Activated naive CD4-positive, alpha-beta T cell treated with anti-CD3 and anti-CD28 coated beads for 36 hours (primary cell): ENCODE measurements around the gene SRPK3. TPM values are rescaled to one million over a fixed set of nuclear protein-coding genes. Genes with fewer than 3 reads are reported as not detected.
A peak's percentile ranks its signal among the peaks of the same experiment; 100 is the strongest.

Experiments used
- CTCF ChIA-PET: fragments of 350-600 bp; sonication (Branson Sonifier 250); formaldehyde crosslinking; loops from one replicate; lab custom pipeline; 2021; ENCODE audit warnings: antibody characterized with exemption; lab: Charles Lee
- DNase-seq: peaks from one replicate; pipeline ENCODE4 v3.0.0-alpha.2; 2020
- H3K27ac Mint-ChIP-seq: one replicate; pipeline ENCODE4 v1.8.0; 2021; ENCODE audit warnings: mild to moderate bottlenecking, mixed read lengths
- H3K27me3 Mint-ChIP-seq: one replicate; pipeline ENCODE4 v1.8.0; 2021; ENCODE audit warnings: low read depth, mixed read lengths
- H3K36me3 Mint-ChIP-seq: one replicate; pipeline ENCODE4 v1.8.0; 2021; ENCODE audit warnings: low read depth, mixed read lengths
- H3K4me1 Mint-ChIP-seq: one replicate; pipeline ENCODE4 v1.8.0; 2021; ENCODE audit warnings: low read depth, mixed read lengths
- H3K4me3 Mint-ChIP-seq: one replicate; pipeline ENCODE4 v1.8.0; 2021; ENCODE audit warnings: mild to moderate bottlenecking, moderate library complexity, mixed read lengths
- H3K9me3 Mint-ChIP-seq: one replicate; pipeline ENCODE4 v1.8.0; 2021; ENCODE audit warnings: mixed read lengths
- intact Hi-C: fragments of 100-400 bp; cut with micrococcal nuclease; formaldehyde crosslinking; loops from one replicate; pipeline ENCODE4 v1.15.1; 2023
- total RNA-seq, 2 experiments: library from RNA; stranded (reverse); gene quantifications; one replicate each; pipeline ENCODE4 v1.2.3, GENCODE V29; 2021

SRPK3 gene
- total RNA-seq, 2 experiments from 2014 or later, result not detected

DNA sequence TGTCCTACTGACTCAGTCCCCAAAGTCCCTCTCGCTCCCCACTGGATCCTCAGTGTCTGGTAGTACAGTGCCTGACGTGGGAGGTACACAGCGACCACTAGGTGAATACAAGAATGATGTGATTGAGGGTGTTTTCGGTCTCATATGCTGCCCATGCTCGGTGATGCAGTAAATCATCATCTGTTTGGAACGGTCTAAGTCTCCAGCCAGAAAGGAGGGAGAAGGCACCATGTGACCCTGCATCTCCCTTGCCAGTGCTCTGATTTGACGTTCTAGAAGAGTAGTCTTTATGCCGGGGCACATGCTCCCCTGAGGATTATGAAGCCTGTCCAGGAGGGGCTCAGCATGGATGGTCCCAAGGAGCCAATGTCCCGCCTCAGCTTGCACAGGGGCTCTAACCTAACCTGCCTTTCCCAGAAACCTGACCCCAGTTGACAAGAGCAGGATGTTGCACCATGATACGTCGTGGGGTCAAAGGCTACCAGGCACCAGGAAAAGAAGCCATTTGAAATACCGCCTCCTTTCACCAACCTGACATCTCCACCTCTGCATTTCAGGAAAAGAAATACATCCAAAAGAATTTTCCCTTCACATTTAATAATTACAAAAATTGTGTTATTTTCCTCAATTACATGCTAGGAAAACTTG is 30.6 kb upstream of the SRPK3 start:
- Mint-ChIP-seq H3K4me1 (no peaks in the 10 kb centered on the region), H3K36me3 (no peaks in the 10 kb centered on the region), H3K9me3 (no peaks in the 10 kb centered on the region), H3K27me3 (no peaks in the 10 kb centered on the region), H3K4me3 (no peak overlapping the region), H3K27ac (no peak overlapping the region)
- intact Hi-C loops, result no loop called here
- CTCF ChIA-PET, result no interaction called here
- no peak for DNase-seq

DNA sequence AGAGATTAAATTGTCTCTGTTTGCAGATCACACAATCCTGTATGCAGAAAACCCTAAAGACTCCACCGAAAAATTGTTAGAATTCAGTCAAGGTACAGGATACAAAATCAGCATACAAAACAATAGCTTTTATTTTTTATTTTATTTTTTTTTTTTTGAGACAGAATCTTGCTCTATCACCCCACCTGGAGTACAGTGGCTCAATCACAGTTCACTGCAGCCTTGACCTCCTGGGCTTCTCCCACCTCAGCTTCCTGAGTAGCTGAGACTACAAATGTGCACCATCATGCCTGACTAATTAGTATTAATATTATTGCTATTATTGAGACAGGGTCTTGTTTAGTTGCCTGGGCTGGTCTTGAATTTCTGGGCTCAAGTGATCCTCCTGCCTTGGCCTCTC is 25.7 kb upstream of the SRPK3 start:
- no peaks in the 10 kb centered on the region for H3K9me3 Mint-ChIP-seq
- no peaks in the 10 kb centered on the region for H3K4me1 Mint-ChIP-seq
- CTCF ChIA-PET, result interaction anchor here (0.6 kb wide), 1 partner anchor 8 kb away, joined by 3 read pairs; no protein-coding TSS in a partner anchor

DNA sequence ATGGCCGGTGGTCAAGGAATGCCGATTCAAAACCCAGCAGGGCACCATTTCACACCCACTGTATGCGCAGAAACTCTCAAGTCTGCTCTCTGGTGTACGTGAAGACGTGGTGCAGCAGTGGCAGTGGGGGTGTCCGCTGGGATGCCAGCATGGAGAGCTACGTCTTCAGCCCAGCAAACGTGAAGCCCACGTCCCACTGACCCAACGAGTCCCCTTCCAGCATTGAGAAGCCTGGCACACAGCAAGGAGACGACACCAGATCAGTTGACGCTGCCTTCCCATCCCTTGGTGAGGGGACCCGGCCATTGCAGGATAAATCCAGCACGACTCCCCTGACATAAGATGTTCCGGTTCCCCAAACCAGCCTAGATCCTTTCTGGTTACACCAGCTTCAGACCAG is 19.0 kb upstream of the SRPK3 start:
- intact Hi-C loops, result no loop called here
- Mint-ChIP-seq H3K27ac (no peak overlapping the region), H3K9me3 (no peaks in the 10 kb centered on the region), H3K27me3 (no peaks in the 10 kb centered on the region), H3K36me3 (no peaks in the 10 kb centered on the region), H3K4me3 (no peak overlapping the region), H3K4me1 (peaks cover 5% of the 10 kb centered on the region)
- CTCF ChIA-PET, result interaction anchor here (4.9 kb wide), 1 partner anchor 186 kb away, joined by 36 read pairs; no protein-coding TSS in a partner anchor
- DNase-seq, result no peak

More for the DNA sequence above, 25.7 kb upstream of the SRPK3 start:
- H3K36me3 Mint-ChIP-seq, result no peaks in the 10 kb centered on the region
- no peaks in the 10 kb centered on the region for H3K27me3 Mint-ChIP-seq
- no peak overlapping the region for H3K27ac Mint-ChIP-seq
- no peak overlapping the region for H3K4me3 Mint-ChIP-seq
- DNase-seq, result no peak
- intact Hi-C loops, result loop anchor here (2.0 kb wide), 1 partner anchor 68 kb away; the partner anchor contains the start of gene SLC6A8

DNA sequence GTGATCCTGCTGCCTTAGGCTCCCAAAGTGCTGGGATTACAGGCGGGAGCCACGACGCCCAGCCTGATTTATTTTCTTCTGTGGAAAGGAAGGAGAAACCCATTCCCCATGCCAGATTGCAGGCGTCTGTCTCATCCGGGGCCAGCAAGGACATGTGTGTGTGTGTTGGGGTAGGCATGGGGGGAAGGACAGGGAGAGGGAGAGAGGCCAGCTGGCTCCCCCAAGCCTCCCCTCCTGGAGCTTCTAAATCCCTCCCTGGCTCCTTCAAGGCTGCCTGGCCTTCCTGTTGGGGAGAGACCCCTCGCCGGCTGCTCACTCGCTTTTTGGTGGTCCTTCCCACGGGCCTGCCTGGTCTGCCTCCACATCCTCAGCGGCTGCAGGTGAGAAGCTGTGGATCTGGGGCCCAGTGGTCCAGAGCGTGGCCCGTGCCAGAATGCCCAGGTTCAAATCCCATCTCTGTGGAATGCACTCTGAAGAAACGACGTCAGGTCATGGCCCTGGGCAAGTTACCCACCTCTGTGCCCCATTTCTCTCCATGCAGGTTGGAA is 18.1 kb upstream of the SRPK3 start:
- H3K27ac Mint-ChIP-seq, result no peak overlapping the region
- DNase-seq, result no peak
- H3K27me3 Mint-ChIP-seq, result no peaks in the 10 kb centered on the region
- H3K9me3 Mint-ChIP-seq, result no peaks in the 10 kb centered on the region
- H3K36me3 Mint-ChIP-seq, result no peaks in the 10 kb centered on the region
- CTCF ChIA-PET, result interaction anchor here (0.7 to 4.9 kb wide), 6 partner anchors 162 to 731 kb away, joined by 3 to 36 read pairs (median 4); no protein-coding TSS in a partner anchor
- intact Hi-C loops, result no loop called here
- H3K4me3 Mint-ChIP-seq, result no peak overlapping the region
- peaks cover 6% of the 10 kb centered on the region for H3K4me1 Mint-ChIP-seq

DNA sequence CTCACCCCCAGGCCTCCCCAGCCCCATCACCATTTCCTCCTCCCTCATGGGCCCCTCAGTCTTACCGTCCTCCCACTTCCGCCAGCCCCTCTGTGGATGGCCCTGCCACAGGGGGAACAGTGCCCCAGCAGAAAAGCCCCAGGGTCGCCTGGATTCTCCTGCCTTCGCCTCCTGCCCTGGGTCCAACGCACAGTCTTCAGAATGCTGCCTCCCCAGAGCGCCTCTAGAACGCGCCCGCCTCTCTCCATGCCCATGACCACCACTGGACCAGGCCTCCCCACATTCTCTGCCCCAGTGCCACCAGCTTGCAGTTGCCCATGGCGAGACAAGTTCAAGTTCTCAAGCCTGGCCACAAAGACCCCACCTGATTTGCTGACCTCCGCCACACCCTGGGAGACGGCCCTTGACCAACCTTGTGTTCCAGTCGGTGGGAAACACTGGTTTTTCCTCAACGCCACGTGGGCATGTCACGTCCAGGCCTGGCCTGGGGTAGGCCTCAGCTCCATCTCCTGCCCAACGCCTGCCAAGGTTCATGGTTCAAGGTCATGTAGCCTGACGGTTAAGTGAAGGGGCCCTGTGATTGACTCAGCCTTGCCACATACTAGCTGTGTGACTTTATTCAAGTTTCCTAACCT is 17.4 kb upstream of the SRPK3 start:
- Mint-ChIP-seq H3K27me3 (no peaks in the 10 kb centered on the region), H3K27ac (no peak overlapping the region), H3K36me3 (no peaks in the 10 kb centered on the region), H3K9me3 (no peaks in the 10 kb centered on the region), H3K4me3 (no peak overlapping the region), H3K4me1 (peaks cover 6% of the 10 kb centered on the region)
- CTCF ChIA-PET, result interaction anchor here (0.6 to 4.9 kb wide), 11 partner anchors 8 to 732 kb away, joined by 3 to 36 read pairs (median 4); no protein-coding TSS in a partner anchor
- intact Hi-C loops, result no loop called here
- no peak for DNase-seq

DNA sequence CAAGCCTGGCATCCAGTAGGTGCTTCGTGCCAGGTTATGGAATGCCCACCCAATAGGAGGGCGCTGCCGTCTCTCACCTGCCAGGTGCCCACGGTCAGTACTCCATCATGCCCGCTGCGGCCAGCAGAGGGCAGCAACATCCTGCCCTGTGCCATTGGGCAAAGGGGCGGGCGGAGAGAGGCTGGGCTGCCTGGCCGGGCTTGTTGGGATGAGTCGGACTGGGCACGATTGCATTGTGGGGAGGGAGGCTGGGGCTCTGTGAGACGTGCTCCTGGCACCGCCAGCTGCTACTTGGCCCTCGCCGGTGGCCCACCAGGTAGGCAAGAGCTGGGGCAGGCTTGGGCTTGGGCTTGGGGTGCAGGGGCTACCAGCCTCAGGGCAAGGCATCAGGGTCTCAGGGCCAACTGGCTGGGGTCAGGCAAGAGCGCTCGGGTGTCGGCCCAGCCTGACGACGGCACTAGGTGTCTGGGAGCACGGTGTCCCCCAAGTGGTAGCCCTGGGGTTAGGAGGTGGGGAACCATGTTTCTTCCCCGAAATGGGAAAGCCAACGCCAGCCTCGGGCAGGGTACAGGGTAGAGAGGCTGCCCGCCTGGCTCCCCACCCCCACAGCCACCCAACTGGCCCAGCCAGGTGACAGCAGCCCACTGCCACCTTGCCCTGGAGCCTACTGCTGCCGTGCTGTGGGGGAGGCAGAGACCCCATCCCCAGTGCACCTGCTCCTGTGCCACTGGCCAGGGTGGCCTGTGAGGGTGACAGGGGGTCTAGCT is 16.7 kb upstream of the SRPK3 start, which contains the start of gene PLXNB3:
TSS of gene PLXNB3 (plus strand) at position 261 of the 767 bp plus-strand sequence. CDS start 1,287 bp downstream, outside the sequence.
- Mint-ChIP-seq H3K27ac (no peak within 1 kb of the TSS), H3K27me3 (no peaks in the 10 kb centered on the region), H3K36me3 (no peaks in the 10 kb centered on the region), H3K4me1 (peaks cover 6% of the 10 kb centered on the region), H3K9me3 (no peaks in the 10 kb centered on the region), H3K4me3 (no peak within 1 kb of the TSS)
- DNase-seq, result peak; percentile 82
- intact Hi-C loops, result loop anchor here (1.0 kb wide), 4 partner anchors 30 to 189 kb away; partner anchors contain the start of genes IDH3G and SSR4
- CTCF ChIA-PET, result interaction anchor here (0.6 to 4.9 kb wide), 9 partner anchors 9 to 392 kb away, joined by 3 to 36 read pairs (median 4); no protein-coding TSS in a partner anchor

DNA sequence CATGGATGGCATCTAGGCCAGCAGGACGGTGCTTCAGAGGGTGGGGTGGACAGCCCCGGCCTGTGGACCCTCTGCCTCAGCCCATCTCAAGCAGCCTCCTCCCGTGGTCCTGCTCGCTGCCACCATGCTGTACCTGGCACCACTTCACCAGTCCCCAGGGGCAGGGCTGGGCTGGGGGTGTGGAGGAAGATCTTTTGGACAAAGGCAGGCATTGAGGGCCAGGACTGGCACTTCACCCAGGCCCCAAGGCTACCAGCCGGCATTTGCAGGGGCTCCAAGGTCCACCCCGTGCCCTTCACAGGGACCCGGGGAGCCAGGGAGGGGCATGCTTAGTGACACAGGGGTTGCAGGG is 16.1 kb upstream of the SRPK3 start:
- H3K27me3 Mint-ChIP-seq, result no peaks in the 10 kb centered on the region

DNA sequence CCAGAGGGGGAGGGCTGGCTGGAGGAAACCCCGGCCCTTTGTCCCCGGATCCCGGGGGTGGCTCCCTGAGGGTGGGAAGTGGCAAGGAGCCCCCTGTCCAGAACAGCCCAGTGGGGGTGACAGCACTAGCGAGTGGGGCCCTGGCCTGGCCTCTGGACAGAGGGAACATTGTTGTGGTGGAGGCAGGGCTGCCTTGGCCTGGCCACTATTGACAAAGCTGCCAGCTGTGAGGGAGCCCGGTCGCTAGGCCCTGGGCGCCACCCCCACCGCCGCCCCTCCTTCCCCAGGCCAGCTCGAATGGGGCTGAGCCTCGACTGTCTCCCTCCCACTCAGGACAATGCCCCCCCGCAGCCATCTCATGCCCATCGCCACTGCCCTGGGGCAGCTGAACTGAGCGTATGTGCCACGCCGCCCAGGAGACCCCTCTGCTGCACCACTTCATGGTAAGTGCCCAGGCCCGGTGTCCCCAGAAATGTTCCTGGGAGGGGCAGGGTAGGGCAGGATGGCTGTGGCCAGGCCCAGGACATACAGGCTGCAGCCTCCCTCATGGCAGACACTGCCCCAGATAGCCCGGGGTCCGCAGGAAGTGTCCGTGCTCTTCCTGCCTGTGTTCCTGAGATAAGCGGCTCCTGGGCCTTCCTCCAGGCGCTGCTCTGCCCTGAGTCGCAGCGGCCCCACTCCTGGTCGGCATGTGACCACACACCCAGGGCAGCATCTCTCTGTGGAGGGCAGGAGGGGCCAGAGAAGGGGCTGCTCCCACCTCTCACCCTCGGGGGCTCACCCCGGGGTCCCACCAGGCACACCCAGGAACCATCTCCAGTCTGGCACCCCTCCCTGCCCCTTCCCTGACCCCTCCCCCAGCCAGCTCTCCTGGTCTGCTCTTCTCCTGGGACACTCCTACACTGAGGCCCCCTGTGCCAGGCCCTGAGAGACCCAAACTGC is 15.4 kb upstream of the SRPK3 start:
- no peak for DNase-seq
- no peaks in the 10 kb centered on the region for H3K36me3 Mint-ChIP-seq
- no peak overlapping the region for H3K4me3 Mint-ChIP-seq
- no peaks in the 10 kb centered on the region for H3K27me3 Mint-ChIP-seq
- no peaks in the 10 kb centered on the region for H3K9me3 Mint-ChIP-seq
- intact Hi-C loops, result no loop called here
- CTCF ChIA-PET, result interaction anchor here (1.9 to 4.9 kb wide), 2 partner anchors 52 to 182 kb away, joined by 5 to 36 read pairs; no protein-coding TSS in a partner anchor
- peaks cover 6% of the 10 kb centered on the region for H3K4me1 Mint-ChIP-seq
- H3K27ac Mint-ChIP-seq, result no peak overlapping the region

More for the DNA sequence above, 16.1 kb upstream of the SRPK3 start:
- Mint-ChIP-seq H3K4me1 (peaks cover 6% of the 10 kb centered on the region), H3K36me3 (no peaks in the 10 kb centered on the region), H3K27ac (no peak overlapping the region), H3K9me3 (no peaks in the 10 kb centered on the region), H3K4me3 (no peak overlapping the region)
- CTCF ChIA-PET, result interaction anchor here (1.4 to 4.9 kb wide), 3 partner anchors 52 to 183 kb away, joined by 4 to 36 read pairs (median 5); no protein-coding TSS in a partner anchor
- DNase-seq, result no peak
- intact Hi-C loops, result loop anchor here (1.0 kb wide), 4 partner anchors 30 to 189 kb away; partner anchors contain the start of genes IDH3G and SSR4

DNA sequence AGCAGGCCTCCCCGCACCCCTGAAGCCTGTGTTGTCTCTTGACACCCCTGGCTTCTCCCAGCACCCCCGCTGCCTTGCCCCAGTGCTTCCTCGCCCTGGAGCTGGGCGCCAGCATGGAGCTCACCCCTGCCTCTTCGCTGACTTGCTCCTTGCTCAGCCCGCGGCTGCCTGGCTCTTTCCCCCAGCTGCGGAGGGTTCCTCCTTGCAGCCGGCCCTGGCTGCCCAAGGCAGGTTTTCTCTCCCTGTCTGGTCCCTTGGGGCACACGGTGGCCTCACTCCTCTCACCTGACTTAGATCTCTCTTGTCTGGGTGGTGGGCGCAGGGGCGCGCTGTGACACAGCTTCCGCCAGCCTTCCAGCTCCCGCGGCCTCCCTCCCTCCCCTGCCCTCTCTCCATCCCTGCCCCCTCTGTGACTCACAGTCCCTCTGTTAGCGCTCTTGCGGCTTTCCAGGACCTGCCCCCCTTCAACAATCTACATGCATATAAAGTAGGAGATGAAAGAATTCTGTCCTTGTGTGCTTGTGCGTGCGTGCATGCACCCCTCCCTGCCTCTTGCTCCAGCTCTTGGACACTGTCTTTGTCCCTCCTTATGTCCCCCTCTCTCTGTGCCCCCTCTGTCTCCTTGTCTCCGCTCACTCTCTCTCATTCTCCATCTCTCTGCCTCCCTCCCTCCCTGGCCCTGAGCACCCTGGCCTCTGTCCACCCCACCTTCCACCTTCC is 14.6 kb upstream of the SRPK3 start:
- peak overlapping the region; percentile 63 for H3K27ac Mint-ChIP-seq
- H3K27me3 Mint-ChIP-seq, result no peaks in the 10 kb centered on the region
- H3K4me1 Mint-ChIP-seq, result peaks cover 6% of the 10 kb centered on the region
- CTCF ChIA-PET, result interaction anchor here (2.3 to 4.9 kb wide), 2 partner anchors 156 to 182 kb away, joined by 5 to 36 read pairs; no protein-coding TSS in a partner anchor
- no peaks in the 10 kb centered on the region for H3K9me3 Mint-ChIP-seq
- peak; percentile 69 for DNase-seq
- H3K36me3 Mint-ChIP-seq, result no peaks in the 10 kb centered on the region
- H3K4me3 Mint-ChIP-seq, result no peak overlapping the region
- intact Hi-C loops, result no loop called here

DNA sequence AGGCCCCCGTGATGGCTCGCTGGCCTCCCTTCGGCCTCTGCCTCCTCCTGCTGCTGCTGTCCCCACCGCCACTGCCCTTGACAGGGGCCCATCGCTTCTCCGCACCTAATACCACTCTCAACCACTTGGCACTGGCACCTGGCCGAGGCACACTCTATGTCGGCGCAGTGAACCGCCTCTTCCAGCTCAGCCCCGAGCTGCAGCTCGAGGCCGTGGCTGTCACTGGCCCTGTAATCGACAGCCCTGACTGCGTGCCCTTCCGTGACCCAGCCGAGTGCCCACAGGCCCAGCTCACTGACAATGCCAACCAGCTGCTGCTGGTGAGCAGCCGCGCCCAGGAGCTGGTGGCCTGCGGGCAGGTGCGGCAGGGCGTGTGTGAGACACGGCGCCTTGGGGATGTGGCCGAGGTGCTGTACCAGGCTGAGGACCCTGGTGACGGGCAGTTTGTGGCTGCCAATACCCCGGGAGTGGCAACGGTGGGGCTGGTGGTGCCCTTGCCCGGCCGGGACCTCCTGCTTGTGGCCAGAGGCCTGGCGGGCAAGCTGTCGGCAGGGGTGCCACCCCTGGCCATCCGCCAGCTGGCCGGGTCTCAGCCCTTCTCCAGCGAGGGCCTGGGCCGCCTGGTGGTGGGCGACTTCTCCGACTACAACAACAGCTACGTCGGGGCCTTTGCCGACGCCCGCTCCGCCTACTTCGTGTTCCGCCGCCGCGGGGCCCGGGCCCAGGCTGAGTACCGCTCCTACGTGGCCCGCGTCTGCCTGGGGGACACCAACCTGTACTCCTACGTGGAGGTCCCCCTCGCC is 13.8 kb upstream of the SRPK3 start:
- DNase-seq, result no peak
- Mint-ChIP-seq H3K27ac (no peak overlapping the region), H3K36me3 (no peaks in the 10 kb centered on the region), H3K4me3 (no peak overlapping the region), H3K27me3 (no peaks in the 10 kb centered on the region), H3K4me1 (peaks cover 6% of the 10 kb centered on the region), H3K9me3 (no peaks in the 10 kb centered on the region)
- CTCF ChIA-PET, result interaction anchor here (2.3 kb wide), 1 partner anchor 156 kb away, joined by 5 read pairs; no protein-coding TSS in a partner anchor
- intact Hi-C loops, result no loop called here
